Measurements from ENCODE around the gene NUDT6. TPM values are rescaled to one million over a fixed set of nuclear protein-coding genes. Genes with fewer than 3 reads are reported as not detected.
"Not testable (repeated sequence)": the region's sequence is repeated elsewhere in the genome, so short reads cannot be mapped to it uniquely, and the experiment has no call there.

NUDT6 gene
- total RNA-seq, 1 donor from 2014 or later: 13.5 TPM

- DNase-seq (ENCODE audit: low read depth): no peak
Observed at GRCh38 chr4:122876456-122876855, 45.9 kb downstream of the NUDT6 start.

GRCh38 chr4:122875949-122876348 lies 46.4 kb downstream of the NUDT6 start:
- DNase-seq (ENCODE audit: low read depth): no peak

- peak; percentile 45 for DNase-seq (ENCODE audit: low read depth)
Observed at GRCh38 chr4:122873821-122874593, 48.4 kb downstream of the NUDT6 start.

- no peak for DNase-seq (ENCODE audit: low read depth)
Observed at GRCh38 chr4:122873146-122873545, 49.3 kb downstream of the NUDT6 start.

GRCh38 chr4:122868235-122868634 lies 54.2 kb downstream of the NUDT6 start:
- not testable (repeated sequence) for DNase-seq (ENCODE audit: low read depth)

- DNase-seq (ENCODE audit: low read depth): no peak
Observed at GRCh38 chr4:122865425-122865824, 57.0 kb downstream of the NUDT6 start.

GRCh38 chr4:122863639-122864038 lies 58.8 kb downstream of the NUDT6 start:
- DNase-seq (ENCODE audit: low read depth): no peak

- no peak for DNase-seq (ENCODE audit: low read depth)
Observed at GRCh38 chr4:122861172-122861943, 61.0 kb downstream of the NUDT6 start.

- DNase-seq (ENCODE audit: low read depth): no peak
Observed at GRCh38 chr4:122858705-122859104, 63.7 kb downstream of the NUDT6 start.

GRCh38 chr4:122857160-122857559 lies 65.2 kb downstream of the NUDT6 start:
- DNase-seq (ENCODE audit: low read depth): no peak

GRCh38 chr4:122855353-122855890 lies 67.0 kb downstream of the NUDT6 start:
- DNase-seq (ENCODE audit: low read depth): no peak

GRCh38 chr4:122854447-122855352 lies 67.7 kb downstream of the NUDT6 start:
- peak; percentile 53 for DNase-seq (ENCODE audit: low read depth)

GRCh38 chr4:122851568-122851967 lies 70.8 kb downstream of the NUDT6 start:
- DNase-seq (ENCODE audit: low read depth): no peak

- not testable (repeated sequence) for DNase-seq (ENCODE audit: low read depth)
Observed at GRCh38 chr4:122849789-122850188, 72.6 kb downstream of the NUDT6 start.

- DNase-seq (ENCODE audit: low read depth): no peak
Observed at GRCh38 chr4:122847931-122848330, 74.5 kb downstream of the NUDT6 start.

- no peak for DNase-seq (ENCODE audit: low read depth)
Observed at GRCh38 chr4:122845760-122846159, 76.6 kb downstream of the NUDT6 start.

- no peak for DNase-seq (ENCODE audit: low read depth)
Observed at GRCh38 chr4:122845066-122845465, 77.3 kb downstream of the NUDT6 start.

- not testable (repeated sequence) for DNase-seq (ENCODE audit: low read depth)
Observed at GRCh38 chr4:122844391-122844790, 78.0 kb downstream of the NUDT6 start.

GRCh38 chr4:122842984-122843531 lies 79.3 kb downstream of the NUDT6 start:
- DNase-seq (ENCODE audit: low read depth): no peak
